WTC11 (cell line): ENCODE data around the gene AQP10.

Source experiments
- ETV6 ChIP-seq: sonication (generic); formaldehyde crosslinking; IDR thresholded peaks from 2 replicates; pipeline ENCODE4 v1.8.1; 2022; ENCODE audit warnings: mild to moderate bottlenecking, missing genetic modification reagents
- FOXJ3 ChIP-seq: sonication (generic); formaldehyde crosslinking; IDR thresholded peaks from 2 replicates; pipeline ENCODE4 v1.9.0; 2021; ENCODE audit warnings: missing genetic modification reagents, mild to moderate bottlenecking, borderline replicate concordance
- FOXP1 ChIP-seq: sonication (generic); formaldehyde crosslinking; IDR thresholded peaks from 2 replicates; pipeline ENCODE4 v1.8.0; 2022; ENCODE audit warnings: missing genetic modification reagents, mild to moderate bottlenecking, moderate library complexity, borderline replicate concordance
- KAT7 ChIP-seq: sonication (generic); formaldehyde crosslinking; IDR thresholded peaks from 2 replicates; pipeline ENCODE4 v1.8.1; 2023; ENCODE audit warnings: missing genetic modification reagents, mild to moderate bottlenecking, borderline replicate concordance
- SMAD3 ChIP-seq: sonication (generic); formaldehyde crosslinking; IDR thresholded peaks from 2 replicates; pipeline ENCODE4 v1.8.0; 2022; ENCODE audit warnings: missing genetic modification reagents, mild to moderate bottlenecking, borderline replicate concordance
- TF ChIP-seq, protein P1 (sequence below): sonication (generic); formaldehyde crosslinking; IDR thresholded peaks from 2 replicates; pipeline ENCODE4 v1.8.1; 2023; ENCODE audit warnings: mild to moderate bottlenecking, moderate library complexity, missing genetic modification reagents
- TF ChIP-seq, protein P2 (sequence below): fragments of 200-600 bp; IDR thresholded peaks from 2 replicates; pipeline ENCODE4 v1.8.0; 2022; ENCODE audit warnings: antibody characterized with exemption
- TF ChIP-seq, protein P3 (sequence below): sonication (generic); formaldehyde crosslinking; IDR thresholded peaks from 2 replicates; pipeline ENCODE4 v1.8.1; 2022; ENCODE audit warnings: low read depth, mild to moderate bottlenecking, moderate library complexity, missing genetic modification reagents, borderline replicate concordance

DNA sequence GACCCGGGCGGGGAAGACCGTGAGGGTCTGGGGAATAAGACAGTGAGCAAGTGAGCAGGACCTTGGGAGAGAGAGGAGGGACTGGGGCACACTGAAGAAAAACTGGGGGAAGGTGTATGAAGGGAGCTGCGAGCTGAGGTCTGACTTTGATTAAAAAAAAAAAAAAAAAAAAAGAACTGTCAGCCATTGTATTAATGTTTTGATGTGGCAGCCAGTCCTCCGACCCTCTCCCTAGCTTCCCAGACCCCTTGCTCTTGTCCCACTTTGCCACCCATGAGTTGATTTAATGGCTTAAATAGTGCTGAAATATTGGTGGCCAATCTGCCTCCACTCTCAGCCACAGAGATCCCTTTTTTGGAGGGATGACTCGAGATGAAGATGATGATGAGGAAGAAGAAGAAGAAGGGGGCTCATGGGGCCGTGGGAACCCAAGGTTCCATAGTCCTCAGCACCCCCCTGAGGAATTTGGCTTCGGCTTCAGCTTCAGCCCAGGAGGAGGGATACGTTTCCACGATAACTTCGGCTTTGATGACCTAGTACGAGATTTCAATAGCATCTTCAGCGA, 47.8 kb upstream of the AQP10 start:
- TF ChIP-seq, protein P1, sequence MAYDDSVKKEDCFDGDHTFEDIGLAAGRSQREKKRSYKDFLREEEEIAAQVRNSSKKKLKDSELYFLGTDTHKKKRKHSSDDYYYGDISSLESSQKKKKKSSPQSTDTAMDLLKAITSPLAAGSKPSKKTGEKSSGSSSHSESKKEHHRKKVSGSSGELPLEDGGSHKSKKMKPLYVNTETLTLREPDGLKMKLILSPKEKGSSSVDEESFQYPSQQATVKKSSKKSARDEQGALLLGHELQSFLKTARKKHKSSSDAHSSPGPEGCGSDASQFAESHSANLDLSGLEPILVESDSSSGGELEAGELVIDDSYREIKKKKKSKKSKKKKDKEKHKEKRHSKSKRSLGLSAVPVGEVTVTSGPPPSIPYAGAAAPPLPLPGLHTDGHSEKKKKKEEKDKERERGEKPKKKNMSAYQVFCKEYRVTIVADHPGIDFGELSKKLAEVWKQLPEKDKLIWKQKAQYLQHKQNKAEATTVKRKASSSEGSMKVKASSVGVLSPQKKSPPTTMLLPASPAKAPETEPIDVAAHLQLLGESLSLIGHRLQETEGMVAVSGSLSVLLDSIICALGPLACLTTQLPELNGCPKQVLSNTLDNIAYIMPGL, result no peak
- TF ChIP-seq, protein P2, sequence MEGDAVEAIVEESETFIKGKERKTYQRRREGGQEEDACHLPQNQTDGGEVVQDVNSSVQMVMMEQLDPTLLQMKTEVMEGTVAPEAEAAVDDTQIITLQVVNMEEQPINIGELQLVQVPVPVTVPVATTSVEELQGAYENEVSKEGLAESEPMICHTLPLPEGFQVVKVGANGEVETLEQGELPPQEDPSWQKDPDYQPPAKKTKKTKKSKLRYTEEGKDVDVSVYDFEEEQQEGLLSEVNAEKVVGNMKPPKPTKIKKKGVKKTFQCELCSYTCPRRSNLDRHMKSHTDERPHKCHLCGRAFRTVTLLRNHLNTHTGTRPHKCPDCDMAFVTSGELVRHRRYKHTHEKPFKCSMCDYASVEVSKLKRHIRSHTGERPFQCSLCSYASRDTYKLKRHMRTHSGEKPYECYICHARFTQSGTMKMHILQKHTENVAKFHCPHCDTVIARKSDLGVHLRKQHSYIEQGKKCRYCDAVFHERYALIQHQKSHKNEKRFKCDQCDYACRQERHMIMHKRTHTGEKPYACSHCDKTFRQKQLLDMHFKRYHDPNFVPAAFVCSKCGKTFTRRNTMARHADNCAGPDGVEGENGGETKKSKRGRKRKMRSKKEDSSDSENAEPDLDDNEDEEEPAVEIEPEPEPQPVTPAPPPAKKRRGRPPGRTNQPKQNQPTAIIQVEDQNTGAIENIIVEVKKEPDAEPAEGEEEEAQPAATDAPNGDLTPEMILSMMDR, result no peak
- TF ChIP-seq FOXP1, result no peak
- no peak for TF ChIP-seq KAT7 (CRISPR knock-in tag)
- no peak for TF ChIP-seq ETV6
- TF ChIP-seq, protein P3, sequence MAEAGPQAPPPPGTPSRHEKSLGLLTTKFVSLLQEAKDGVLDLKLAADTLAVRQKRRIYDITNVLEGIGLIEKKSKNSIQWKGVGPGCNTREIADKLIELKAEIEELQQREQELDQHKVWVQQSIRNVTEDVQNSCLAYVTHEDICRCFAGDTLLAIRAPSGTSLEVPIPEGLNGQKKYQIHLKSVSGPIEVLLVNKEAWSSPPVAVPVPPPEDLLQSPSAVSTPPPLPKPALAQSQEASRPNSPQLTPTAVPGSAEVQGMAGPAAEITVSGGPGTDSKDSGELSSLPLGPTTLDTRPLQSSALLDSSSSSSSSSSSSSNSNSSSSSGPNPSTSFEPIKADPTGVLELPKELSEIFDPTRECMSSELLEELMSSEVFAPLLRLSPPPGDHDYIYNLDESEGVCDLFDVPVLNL (CRISPR knock-in tag), result no peak
- TF ChIP-seq SMAD3 (CRISPR knock-in tag), result no peak
- TF ChIP-seq FOXJ3 (CRISPR knock-in tag), result no peak
